B cell (primary cell): ENCODE results near the gene RPS8. TPM values are rescaled to one million over a fixed set of nuclear protein-coding genes. Genes with fewer than 3 reads are reported as not detected.

Experiments used
- ATAC-seq: fragments of 200-7000 bp; cut with Tn5 transposase; one replicate; pipeline ENCODE4 v1.10.0; 2021; ENCODE audit warnings: low read depth, mild to moderate bottlenecking, moderate number of reproducible peaks, moderate library complexity
- CTCF ChIA-PET: fragments of 350-600 bp; sonication (Branson Sonifier 250); formaldehyde crosslinking; loops from one replicate; lab custom pipeline; 2021; ENCODE audit warnings: antibody characterized with exemption, inconsistent platforms; lab: Charles Lee
- POLR2A ChIA-PET: fragments of 350-600 bp; sonication (Branson Sonifier 250); formaldehyde crosslinking; loops from one replicate; lab custom pipeline; 2021; ENCODE audit warnings: antibody characterized with exemption; lab: Charles Lee
- DNase-seq: peaks from one replicate; pipeline ENCODE4 v3.0.0; 2013
- H2AFZ ChIP-seq: 2 replicates; pipeline ENCODE4 v1.6.1; 2012; ENCODE audit warnings: mild to moderate bottlenecking, low read depth, low read length; ENCODE audit not compliant: insufficient read depth, poor library complexity, severe bottlenecking
- H3K27ac ChIP-seq, 2 donors: 1 replicate in 1 of 2; 2 replicates in 1 of 2; pipeline ENCODE4 v1.5.1; 2012 to 2013; ENCODE audit warnings: low read length in 2 of 2, mild to moderate bottlenecking in 2 of 2, moderate library complexity in 1 of 2
- H3K27me3 ChIP-seq, 4 experiments: fragments of 200-600 bp in 1 of 4; sonication (generic) in 1 of 4; replicated peaks in 1 of 4; 1 replicate in 2 of 4; 2 replicates in 2 of 4; pipeline versions ENCODE4 v1.6.1 to v1.7.0; 2013 to 2016; ENCODE audit warnings: low read length in 3 of 4, mild to moderate bottlenecking in 2 of 4, mixed read lengths in 1 of 4, moderate library complexity in 1 of 4; ENCODE audit not compliant: insufficient read depth in 4 of 4, control insufficient read depth in 3 of 4; ENCODE audit errors: control extremely low read depth in 1 of 4
- H3K36me3 ChIP-seq, 2 experiments: replicated peaks in 1 of 2; 1 replicate in 1 of 2; 2 replicates in 1 of 2; pipeline versions ENCODE4 v1.6.1 to v1.7.1; 2013; ENCODE audit warnings: low read length in 1 of 2; ENCODE audit not compliant: insufficient read depth in 2 of 2, control insufficient read depth in 1 of 2; ENCODE audit errors: control extremely low read depth in 1 of 2, extremely low read depth in 1 of 2
- H3K4me1 ChIP-seq, 2 donors: fragments of 200-600 bp in 1 of 2; sonication (generic) in 1 of 2; 1 replicate in 1 of 2; 2 replicates in 1 of 2; pipeline versions ENCODE4 v1.5.1 to v1.6.1; 2013 to 2017; ENCODE audit warnings: low read length in 2 of 2; ENCODE audit not compliant: control insufficient read depth in 2 of 2, insufficient read depth in 2 of 2
- H3K4me2 ChIP-seq: replicated peaks from 2 replicates; pipeline ENCODE3; 2012; ENCODE audit warnings: mild to moderate bottlenecking, low read depth, low read length; ENCODE audit not compliant: poor library complexity, severe bottlenecking
- H3K4me3 ChIP-seq, 5 experiments: fragments of 200-600 bp in 1 of 5; sonication (generic) in 1 of 5; 1 replicate in 3 of 5; 2 replicates in 2 of 5; pipeline versions ENCODE4 v1.5.1 to v1.7.0; 2011 to 2016; ENCODE audit warnings: low read length in 4 of 5, mild to moderate bottlenecking in 4 of 5, low read depth in 2 of 5, control low read depth in 1 of 5, moderate library complexity in 1 of 5; ENCODE audit not compliant: insufficient read depth in 1 of 5; ENCODE audit errors: control extremely low read depth in 1 of 5, extremely low read depth in 1 of 5
- H3K79me2 ChIP-seq: fragments of 200-600 bp; sonication (generic); one replicate; pipeline ENCODE4 v1.6.0; 2016; ENCODE audit warnings: low read length; ENCODE audit not compliant: control insufficient read depth, insufficient read depth
- H3K9ac ChIP-seq: fragments of 200-600 bp; sonication (generic); 2 replicates; pipeline ENCODE4 v1.6.1; 2017; ENCODE audit warnings: mild to moderate bottlenecking, low read length, moderate library complexity
- H3K9me3 ChIP-seq, 3 donors: one replicate each; pipeline versions ENCODE4 v1.6.1 to v1.7.1; 2013; ENCODE audit warnings: low read length in 2 of 3; ENCODE audit not compliant: control insufficient read depth in 2 of 3, insufficient read depth in 1 of 3; ENCODE audit errors: control extremely low read depth in 1 of 3
- H4K20me1 ChIP-seq: 2 replicates; pipeline ENCODE4 v1.6.0; 2012; ENCODE audit warnings: mild to moderate bottlenecking, low read length; ENCODE audit not compliant: insufficient read depth, control insufficient read depth, poor library complexity, severe bottlenecking
- H3K27ac Mint-ChIP-seq: one replicate; pipeline ENCODE4 v1.8.0; 2021; ENCODE audit warnings: mixed read lengths
- H3K27me3 Mint-ChIP-seq: one replicate; pipeline ENCODE4 v1.8.0; 2021; ENCODE audit warnings: mixed read lengths
- H3K4me1 Mint-ChIP-seq: one replicate; pipeline ENCODE4 v1.8.0; 2021; ENCODE audit warnings: mixed read lengths
- H3K4me3 Mint-ChIP-seq: one replicate; pipeline ENCODE4 v1.8.0; 2021; ENCODE audit warnings: mixed read lengths
- H3K9me3 Mint-ChIP-seq: one replicate; pipeline ENCODE4 v1.8.0; 2022; ENCODE audit warnings: mixed read lengths; ENCODE audit not compliant: insufficient read depth
- EZH2 ChIP-seq: IDR thresholded peaks from 2 replicates; pipeline ENCODE4 v1.6.1; 2012; ENCODE audit warnings: borderline replicate concordance, low read depth, mild to moderate bottlenecking, moderate library complexity, low read length; ENCODE audit not compliant: insufficient read depth, poor library complexity, severe bottlenecking
- WGBS: methylation state at CpG from one replicate; pipeline ENCODE4 v1.1.5; 2013; ENCODE audit warnings: missing lambda C conversion rate; ENCODE audit not compliant: insufficient coverage; 5-methylcytosine and 5-hydroxymethylcytosine counted together
- intact Hi-C: fragments of 100-400 bp; cut with micrococcal nuclease; formaldehyde crosslinking; loops from one replicate; pipeline ENCODE4 v1.10.0; 2022
- polyA plus RNA-seq: library from polyadenylated mRNA; depleted of rRNA; stranded (reverse); fragments of >200 nt; gene quantifications from 2 replicates; pipeline ENCODE4 v1.2.3, GENCODE V29; 2012
- total RNA-seq, 2 donors: library from RNA; stranded (reverse); fragments of 120-200 nt in 1 of 2; gene quantifications; 1 replicate in 1 of 2; 2 replicates in 1 of 2; pipeline versions ENCODE4 v1.2.3 to v1.2.4, GENCODE V29; 2013 to 2022
- TF ChIP-seq, protein P1 (sequence below): fragments of 200-600 bp; IDR thresholded peaks from one replicate; pipeline ENCODE4 v1.8.0; 2022; ENCODE audit warnings: antibody characterized with exemption, mild to moderate bottlenecking

The RPS8 gene
- total and polyA plus RNA-seq, 2 donors (not counting 1 experiment from before 2014, with no cell fraction given), result 2,525 to 4,047 TPM

DNA sequence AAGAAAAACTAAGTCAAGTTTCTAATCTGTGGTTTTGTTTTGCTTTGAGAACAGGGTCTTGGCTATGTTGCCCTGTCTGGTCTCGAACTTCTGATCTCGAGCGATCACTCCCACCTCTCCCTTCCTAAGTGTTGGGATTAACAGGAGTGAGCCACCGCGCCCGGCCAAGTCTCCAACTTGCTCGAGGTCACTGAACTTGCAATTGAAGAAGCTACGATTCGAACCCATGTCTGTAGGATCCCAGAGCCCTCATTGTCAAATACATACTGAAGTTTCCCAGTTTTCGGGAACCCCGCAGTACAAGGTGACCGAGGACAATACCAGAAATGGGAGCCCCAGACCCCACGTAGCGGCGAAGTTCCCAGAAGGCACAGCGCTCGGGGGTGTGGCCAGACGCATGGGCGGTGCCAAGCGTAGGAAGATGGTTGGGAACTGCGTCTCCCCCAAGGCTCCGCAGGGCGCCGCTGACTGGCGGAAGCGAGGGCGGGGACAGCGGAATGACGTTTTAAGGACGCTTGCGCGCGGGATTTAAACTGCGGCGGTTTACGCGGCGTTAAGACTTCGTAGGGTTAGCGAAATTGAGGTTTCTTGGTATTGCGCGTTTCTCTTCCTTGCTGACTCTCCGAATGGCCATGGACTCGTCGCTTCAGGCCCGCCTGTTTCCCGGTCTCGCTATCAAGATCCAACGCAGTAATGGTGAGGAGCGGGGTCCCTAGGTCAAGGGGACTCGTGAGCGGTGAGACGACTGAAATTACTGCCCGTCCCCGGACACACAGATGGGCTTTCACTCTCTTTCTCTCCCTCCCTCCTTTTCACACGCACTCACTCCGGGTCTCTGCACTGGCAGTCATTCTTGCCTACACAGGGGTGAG, 35.8 kb upstream of the RPS8 start, which contains the start of gene KIF2C:
KIF2C (plus strand) TSS at position 531 of the 872 bp plus-strand sequence; CDS start at position 627, 96 bp downstream.
- peak; percentile 100 for ATAC-seq
- intact Hi-C loops, result loop anchor here (1.0 to 10.0 kb wide), 9 partner anchors 8 to 945 kb away; partner anchors contain the start of genes ARMH1, EIF2B3, GPBP1L1 and PLK3

More for the DNA sequence above, 35.8 kb upstream of the RPS8 start, which contains the start of gene KIF2C:
- no peaks in the 10 kb centered on the region for H3K36me3 ChIP-seq
- peaks cover 7% of the 10 kb centered on the region for H3K79me2 ChIP-seq
- H3K4me1 ChIP-seq, result peaks cover 7 to 12% of the 10 kb centered on the region in 2 donors
- ChIA-PET CTCF (interaction anchor here (0.9 kb wide), 1 partner anchor 8 kb away, joined by 7 read pairs; the partner anchor contains the start of gene RNU5D-1), POLR2A (interaction anchor here (0.6 to 0.7 kb wide), 2 partner anchors 18 to 558 kb away, joined by 3 read pairs; no protein-coding TSS in a partner anchor)
- H3K9me3 Mint-ChIP-seq, result no peaks in the 10 kb centered on the region
- H3K27ac ChIP-seq, result peak within 1 kb of the TSS; percentile 60 to 85
- under 1% methylated on average over 49 of the region's 57 CpGs for WGBS
- peak within 1 kb of the TSS; percentile 93 for H3K27ac Mint-ChIP-seq
- H4K20me1 ChIP-seq, result no peaks in the 10 kb centered on the region
- no peaks in the 10 kb centered on the region for H3K27me3 ChIP-seq
- peaks cover 17% of the 10 kb centered on the region for H3K4me1 Mint-ChIP-seq
- peak within 1 kb of the TSS; percentile 96 for H2AFZ ChIP-seq
- H3K4me2 ChIP-seq, result peak within 1 kb of the TSS; percentile 96
- H3K4me3 Mint-ChIP-seq, result peak within 1 kb of the TSS; percentile 95
- H3K9me3 ChIP-seq, result peaks cover 0 to 4% (median 0%) of the 10 kb centered on the region in 3 donors
- no peak for TF ChIP-seq EZH2
- TF ChIP-seq, protein P1, sequence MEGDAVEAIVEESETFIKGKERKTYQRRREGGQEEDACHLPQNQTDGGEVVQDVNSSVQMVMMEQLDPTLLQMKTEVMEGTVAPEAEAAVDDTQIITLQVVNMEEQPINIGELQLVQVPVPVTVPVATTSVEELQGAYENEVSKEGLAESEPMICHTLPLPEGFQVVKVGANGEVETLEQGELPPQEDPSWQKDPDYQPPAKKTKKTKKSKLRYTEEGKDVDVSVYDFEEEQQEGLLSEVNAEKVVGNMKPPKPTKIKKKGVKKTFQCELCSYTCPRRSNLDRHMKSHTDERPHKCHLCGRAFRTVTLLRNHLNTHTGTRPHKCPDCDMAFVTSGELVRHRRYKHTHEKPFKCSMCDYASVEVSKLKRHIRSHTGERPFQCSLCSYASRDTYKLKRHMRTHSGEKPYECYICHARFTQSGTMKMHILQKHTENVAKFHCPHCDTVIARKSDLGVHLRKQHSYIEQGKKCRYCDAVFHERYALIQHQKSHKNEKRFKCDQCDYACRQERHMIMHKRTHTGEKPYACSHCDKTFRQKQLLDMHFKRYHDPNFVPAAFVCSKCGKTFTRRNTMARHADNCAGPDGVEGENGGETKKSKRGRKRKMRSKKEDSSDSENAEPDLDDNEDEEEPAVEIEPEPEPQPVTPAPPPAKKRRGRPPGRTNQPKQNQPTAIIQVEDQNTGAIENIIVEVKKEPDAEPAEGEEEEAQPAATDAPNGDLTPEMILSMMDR, result no peak
- H3K9ac ChIP-seq, result peak within 1 kb of the TSS; percentile 90
- peak; percentile 97 for DNase-seq
- peak within 1 kb of the TSS; percentile 54 to 90 (median 87) for H3K4me3 ChIP-seq
- no peaks in the 10 kb centered on the region for H3K27me3 Mint-ChIP-seq
